Immature natural killer cell (primary cell): ENCODE measurements around the gene OSBPL2. TPM values are rescaled to one million over a fixed set of nuclear protein-coding genes. Genes with fewer than 3 reads are reported as not detected.

Experiments used
- DNase-seq, 3 donors: peaks; one replicate each; pipeline ENCODE4 v3.0.0; 2022; ENCODE audit warnings: mixed read lengths in 1 of 3
- H3K27ac Mint-ChIP-seq, 6 donors: one replicate each; pipeline ENCODE4 v1.8.0; 2020; ENCODE audit warnings: mixed read lengths in 6 of 6, mild to moderate bottlenecking in 5 of 6, inconsistent platforms in 4 of 6, moderate library complexity in 3 of 6
- H3K27me3 Mint-ChIP-seq, 3 donors: one replicate each; pipeline ENCODE4 v1.8.0; 2020 to 2021; ENCODE audit warnings: low read depth in 3 of 3, mild to moderate bottlenecking in 3 of 3, mixed read lengths in 3 of 3, moderate library complexity in 3 of 3, inconsistent platforms in 1 of 3
- H3K36me3 Mint-ChIP-seq, 3 donors: one replicate each; pipeline ENCODE4 v1.8.0; 2020; ENCODE audit warnings: mixed read lengths in 3 of 3, inconsistent platforms in 2 of 3, mild to moderate bottlenecking in 2 of 3
- H3K4me1 Mint-ChIP-seq, 2 donors: one replicate each; pipeline ENCODE4 v1.8.0; 2020; ENCODE audit warnings: inconsistent platforms in 2 of 2, mild to moderate bottlenecking in 2 of 2, mixed read lengths in 2 of 2, moderate library complexity in 1 of 2
- H3K4me3 Mint-ChIP-seq, 5 donors: one replicate each; pipeline ENCODE4 v1.8.0; 2020; ENCODE audit warnings: mild to moderate bottlenecking in 5 of 5, mixed read lengths in 5 of 5, inconsistent platforms in 3 of 5, moderate library complexity in 3 of 5
- H3K9me3 Mint-ChIP-seq, 6 donors: one replicate each; pipeline ENCODE4 v1.8.0; 2020; ENCODE audit warnings: mild to moderate bottlenecking in 6 of 6, mixed read lengths in 6 of 6, inconsistent platforms in 4 of 6, moderate library complexity in 3 of 6
- polyA plus RNA-seq, 3 donors: library from polyadenylated mRNA; unstranded; fragments of 300-500 nt; fragmentation: Illumina TruSeq; gene quantifications; one replicate each; pipeline ENCODE4 v1.2.3, GENCODE V29; 2021

Gene OSBPL2
- polyA plus RNA-seq, 3 donors from 2014 or later = 17.9 to 45.2 (median 24.5) TPM

GRCh38 chr20:62211216-62211615 lies 27.1 kb upstream of the OSBPL2 start:
- no peak for DNase-seq
- Mint-ChIP-seq H3K27me3 (peaks cover 0 to 4% (median 4%) of the 10 kb centered on the region in 3 donors), H3K27ac (no peak overlapping the region), H3K4me1 (no peaks in the 10 kb centered on the region), H3K36me3 (no peaks in the 10 kb centered on the region), H3K4me3 (no peak overlapping the region), H3K9me3 (no peaks in the 10 kb centered on the region)

- H3K9me3 Mint-ChIP-seq = no peaks in the 10 kb centered on the region
- no peak overlapping the region for H3K4me3 Mint-ChIP-seq
- no peak for DNase-seq
- no peak overlapping the region for H3K27ac Mint-ChIP-seq
- H3K36me3 Mint-ChIP-seq = no peaks in the 10 kb centered on the region
- H3K4me1 Mint-ChIP-seq = no peaks in the 10 kb centered on the region
- H3K27me3 Mint-ChIP-seq = peaks cover 0 to 4% (median 4%) of the 10 kb centered on the region in 3 donors
Measured at GRCh38 chr20:62211769-62212288, 26.5 kb upstream of the OSBPL2 start.

GRCh38 chr20:62212299-62212698 lies 26.0 kb upstream of the OSBPL2 start:
- Mint-ChIP-seq H3K27ac (no peak overlapping the region), H3K27me3 (peaks cover 0 to 4% (median 4%) of the 10 kb centered on the region in 3 donors)
- no peak for DNase-seq

DNA sequence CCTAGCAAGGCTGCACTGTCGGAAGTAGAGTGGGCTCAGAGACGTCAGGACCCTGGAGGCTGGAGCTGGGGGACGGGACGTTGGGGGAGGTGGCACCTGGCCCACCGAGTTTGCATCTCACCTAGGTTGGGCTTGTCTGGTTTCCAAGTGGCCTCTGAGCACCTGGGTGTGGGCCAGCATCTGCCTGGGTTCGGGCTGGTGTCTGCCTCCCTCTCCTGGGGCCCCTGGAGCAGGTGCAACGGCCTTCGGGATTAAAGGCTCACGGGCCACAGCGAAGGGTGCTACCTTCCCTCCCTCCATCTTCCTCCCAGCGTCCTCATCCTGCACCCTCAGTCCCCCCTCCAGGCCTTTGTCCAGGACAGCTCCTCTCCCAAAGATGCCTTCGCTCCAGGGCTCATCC lies 24.3 kb upstream of the OSBPL2 start:
- Mint-ChIP-seq H3K4me1 (peaks cover 0 to 2% of the 10 kb centered on the region in 2 donors), H3K9me3 (peaks cover 0 to 1% (median 0%) of the 10 kb centered on the region in 6 donors), H3K27ac (no peak overlapping the region), H3K36me3 (no peaks in the 10 kb centered on the region), H3K27me3 (peaks cover 0 to 8% (median 2%) of the 10 kb centered on the region in 3 donors), H3K4me3 (no peak overlapping the region)
- no peak for DNase-seq

More at GRCh38 chr20:62212299-62212698, 26.0 kb upstream of the OSBPL2 start:
- Mint-ChIP-seq H3K9me3 (no peaks in the 10 kb centered on the region), H3K36me3 (no peaks in the 10 kb centered on the region), H3K4me3 (no peak overlapping the region), H3K4me1 (no peaks in the 10 kb centered on the region)

- Mint-ChIP-seq H3K27me3 (peaks cover 0 to 8% (median 3%) of the 10 kb centered on the region in 3 donors), H3K4me1 (peaks cover 0 to 2% of the 10 kb centered on the region in 2 donors), H3K36me3 (no peaks in the 10 kb centered on the region), H3K27ac (no peak overlapping the region), H3K4me3 (no peak overlapping the region), H3K9me3 (peaks cover 0 to 1% (median 0%) of the 10 kb centered on the region in 6 donors)
- no peak for DNase-seq
Measured at GRCh38 chr20:62215020-62215990, 23.0 kb upstream of the OSBPL2 start.

DNA sequence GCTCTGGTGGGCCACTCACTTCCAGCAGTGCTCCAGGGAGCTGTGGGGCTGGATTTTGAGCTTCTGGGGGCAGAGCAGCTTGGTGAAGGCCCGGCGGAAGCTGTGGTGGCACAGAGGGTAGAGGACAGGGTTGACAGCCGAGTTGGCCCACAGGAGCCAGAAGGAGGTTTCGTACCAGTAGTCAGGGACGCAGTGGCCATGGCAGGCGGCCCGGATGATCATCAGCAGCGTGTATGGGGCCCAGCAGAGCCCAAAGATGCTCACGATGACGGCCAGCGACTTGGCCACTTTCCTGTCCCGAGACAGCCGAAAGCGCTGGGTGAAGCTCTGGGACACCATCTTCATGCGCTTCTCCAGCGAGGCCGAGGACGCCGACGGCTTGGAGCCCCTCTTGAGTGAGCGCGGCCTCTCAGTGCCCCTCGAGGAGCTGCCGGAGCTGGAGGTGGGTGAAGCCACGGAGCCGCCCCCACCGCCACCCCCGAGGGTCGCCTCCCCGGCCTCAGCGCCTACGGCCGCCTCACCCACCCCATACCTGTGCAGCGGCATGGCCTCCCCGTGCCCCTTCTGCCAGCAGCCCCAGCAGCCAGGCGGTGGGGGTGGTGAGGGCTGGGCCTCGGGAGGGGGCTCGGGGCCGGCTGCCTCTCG lies 22.2 kb upstream of the OSBPL2 start:
- Mint-ChIP-seq H3K4me3 (no peak overlapping the region), H3K9me3 (peaks cover 0 to 1% (median 0%) of the 10 kb centered on the region in 6 donors), H3K4me1 (peaks cover 0 to 4% of the 10 kb centered on the region in 2 donors), H3K27ac (no peak overlapping the region), H3K36me3 (no peaks in the 10 kb centered on the region), H3K27me3 (peaks cover 1 to 8% (median 4%) of the 10 kb centered on the region in 3 donors)
- DNase-seq = no peak

DNA sequence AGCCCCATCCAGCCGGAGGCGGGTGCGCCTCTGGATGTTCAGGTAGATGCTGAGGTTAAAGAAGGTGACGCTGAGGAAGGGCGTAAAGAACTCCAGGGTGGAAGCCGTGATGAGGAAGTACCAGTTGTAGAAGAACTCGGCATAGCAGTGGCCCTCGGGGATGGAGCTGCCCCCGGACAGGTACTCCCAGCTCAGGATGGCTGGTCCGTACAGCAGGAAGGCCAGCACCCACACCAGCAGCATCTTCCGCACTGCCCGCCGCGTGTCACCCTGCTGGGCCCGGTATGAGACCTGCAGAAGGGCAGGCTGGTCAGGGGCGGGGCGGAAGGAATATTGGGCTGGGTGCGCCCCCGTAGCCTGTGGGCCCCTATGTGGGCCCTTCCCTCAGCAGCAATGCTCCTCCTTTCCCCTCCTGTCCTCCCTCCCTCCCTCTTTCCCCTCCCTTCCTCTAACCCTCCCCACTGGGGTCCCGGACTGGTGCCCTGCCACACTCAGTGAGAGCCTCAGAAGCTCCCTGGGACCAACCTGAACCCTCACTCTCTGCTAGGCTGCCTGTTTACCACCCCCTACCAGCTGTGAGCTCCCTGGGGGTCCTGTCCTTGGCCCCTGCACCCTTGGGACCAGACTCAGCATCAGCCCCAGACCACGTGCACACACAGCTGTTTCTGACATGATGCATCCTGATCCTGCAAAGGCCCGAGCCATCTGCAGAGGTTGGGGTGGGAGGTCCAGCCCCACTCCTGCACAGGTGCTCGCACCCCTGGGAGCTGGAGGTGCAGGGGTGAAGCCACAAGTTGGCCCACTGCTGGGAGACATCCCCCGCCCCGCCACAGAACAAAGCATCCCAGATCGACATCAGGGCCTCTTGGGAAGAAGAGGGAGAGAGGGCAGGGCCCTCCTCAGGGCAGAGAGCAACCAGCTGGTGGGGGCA lies 21.4 kb upstream of the OSBPL2 start:
- Mint-ChIP-seq H3K9me3 (peaks cover 0 to 1% (median 0%) of the 10 kb centered on the region in 6 donors), H3K4me1 (peaks cover 0 to 4% of the 10 kb centered on the region in 2 donors), H3K36me3 (no peaks in the 10 kb centered on the region), H3K27ac (no peak overlapping the region), H3K4me3 (no peak overlapping the region), H3K27me3 (peaks cover 1 to 11% (median 8%) of the 10 kb centered on the region in 3 donors)
- DNase-seq = no peak

DNA sequence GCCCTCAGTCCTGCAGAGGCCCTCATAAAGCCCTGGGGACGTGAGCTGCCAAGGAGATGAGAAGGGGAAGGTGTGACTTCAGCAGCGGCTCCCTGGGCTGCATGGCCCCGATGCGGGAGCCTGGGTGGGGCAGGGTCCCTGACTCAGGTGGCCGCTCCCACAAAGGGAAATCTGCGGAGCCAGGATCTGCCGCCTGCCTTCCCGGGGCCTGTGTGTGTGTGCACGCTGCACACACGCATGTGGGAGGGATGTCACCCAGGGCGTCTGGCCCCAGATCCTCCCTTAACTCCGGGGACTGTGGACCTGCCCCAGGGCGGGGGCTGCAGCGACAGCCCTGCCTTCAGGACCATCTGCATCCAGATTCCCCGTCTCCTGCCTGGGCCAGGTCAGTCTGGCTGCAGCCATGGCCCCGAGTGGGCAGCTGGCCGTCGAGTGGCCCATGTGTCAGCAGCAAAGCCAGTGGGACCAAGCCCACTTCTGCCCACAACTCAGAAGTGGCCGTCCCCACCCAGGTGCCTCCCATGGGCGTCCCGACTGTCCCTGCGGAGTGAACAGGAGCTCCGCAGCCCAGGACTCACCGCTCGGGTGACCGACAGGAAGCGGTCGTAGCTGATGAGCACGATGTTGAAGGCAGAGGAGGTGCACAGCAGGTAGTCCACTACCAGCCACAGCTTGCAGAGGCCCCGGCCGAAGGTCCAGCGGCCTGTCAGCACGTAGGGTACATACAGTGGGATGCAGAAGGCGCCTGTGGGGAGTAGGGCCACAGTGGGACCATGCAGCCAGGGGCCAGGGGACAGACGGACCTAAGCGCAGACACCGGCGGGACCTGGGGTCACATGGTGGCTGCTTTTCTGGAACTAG lies 20.2 kb upstream of the OSBPL2 start:
- Mint-ChIP-seq H3K9me3 (peaks cover 0 to 1% (median 0%) of the 10 kb centered on the region in 6 donors), H3K4me3 (no peak overlapping the region), H3K27ac (no peak overlapping the region), H3K36me3 (no peaks in the 10 kb centered on the region), H3K27me3 (peaks cover 5 to 15% (median 8%) of the 10 kb centered on the region in 3 donors), H3K4me1 (peaks cover 0 to 4% of the 10 kb centered on the region in 2 donors)
- DNase-seq = no peak

DNA sequence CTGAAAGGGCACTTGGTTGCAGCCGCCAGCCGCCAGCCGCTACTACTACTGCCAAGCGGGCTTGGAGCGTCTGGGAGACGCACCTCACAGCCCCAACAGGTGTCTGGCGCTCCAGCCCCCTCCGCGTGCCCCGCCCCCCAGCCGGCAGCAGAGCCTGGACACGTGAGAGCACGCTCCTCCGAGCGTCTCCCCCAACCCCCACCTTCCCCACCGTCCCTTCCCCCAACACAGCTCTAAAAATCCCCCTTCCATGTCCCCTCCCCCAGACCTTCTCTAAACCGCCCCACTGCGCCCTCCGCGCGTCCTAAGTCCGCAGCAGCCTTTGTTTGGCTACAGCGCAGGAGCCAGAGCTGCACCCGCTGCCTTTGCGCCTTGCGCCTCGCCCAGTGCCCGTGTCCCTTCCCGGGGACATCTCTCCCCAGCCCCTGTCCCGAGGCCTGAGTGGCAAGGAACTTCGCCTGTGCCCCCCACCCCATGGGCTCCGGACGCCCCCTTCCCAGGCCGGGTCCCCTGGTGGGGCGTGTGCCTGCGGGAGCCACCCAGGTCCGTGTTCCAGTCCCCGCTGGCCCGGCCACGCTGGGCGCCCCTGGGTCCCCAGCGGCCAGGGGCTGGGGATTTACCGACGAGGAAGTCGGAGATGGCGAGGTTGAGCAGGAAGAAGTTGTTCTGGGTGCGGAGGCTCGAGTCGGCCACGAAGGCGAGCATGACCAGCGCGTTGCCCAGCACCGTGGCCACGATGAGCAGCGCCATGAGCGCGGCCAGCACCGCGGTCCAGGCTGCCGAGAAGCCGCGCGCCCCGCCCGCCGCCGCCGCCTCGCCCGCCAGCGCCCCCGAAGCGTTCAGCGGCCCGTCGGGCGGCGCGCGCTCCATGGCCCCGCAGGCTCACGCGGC lies 19.0 kb upstream of the OSBPL2 start:
- no peak for DNase-seq
- Mint-ChIP-seq H3K27me3 (peaks cover 5 to 15% (median 8%) of the 10 kb centered on the region in 3 donors), H3K9me3 (peaks cover 0 to 1% (median 0%) of the 10 kb centered on the region in 6 donors), H3K4me1 (peaks cover 0 to 4% of the 10 kb centered on the region in 2 donors), H3K4me3 (peak overlapping the region in 1 of 5 donors; percentile 51), H3K36me3 (no peaks in the 10 kb centered on the region), H3K27ac (no peak overlapping the region)

DNA sequence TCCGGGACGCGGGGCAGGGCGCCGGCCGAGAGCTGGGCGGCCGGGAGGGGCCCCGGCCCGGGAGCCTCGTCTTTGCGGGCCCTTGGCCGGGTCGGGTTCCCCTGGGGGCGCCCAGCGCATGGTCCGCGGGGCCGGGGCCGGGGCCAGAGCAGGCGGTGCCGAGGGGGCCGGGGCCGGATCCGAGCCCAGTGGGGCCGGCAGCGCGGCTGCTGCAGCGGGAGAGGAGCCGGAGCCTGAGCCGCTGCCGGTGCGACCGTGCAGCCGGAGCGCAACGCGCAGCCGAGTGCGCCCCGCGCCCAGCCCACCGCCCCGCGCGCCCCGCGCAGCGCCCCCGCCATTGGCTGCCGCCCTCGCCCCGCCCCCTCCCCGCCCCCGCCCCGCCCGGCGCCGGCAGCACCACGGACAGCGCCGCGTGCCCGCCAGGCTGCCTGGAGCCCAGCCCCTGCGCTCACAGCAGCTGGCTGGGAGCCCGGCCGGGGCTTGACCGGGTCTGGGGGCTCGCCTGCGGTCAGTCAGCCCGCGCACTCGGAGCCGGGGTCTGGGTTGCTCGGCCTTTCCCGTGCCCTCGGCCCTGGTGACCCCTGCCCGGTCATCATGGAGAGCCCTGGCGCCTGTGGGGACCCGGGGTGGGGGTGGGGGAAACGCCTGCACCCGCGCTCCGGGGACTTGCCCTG lies 18.2 kb upstream of the OSBPL2 start, which contains the start of gene HRH3:
HRH3 (minus strand) TSS at position 287 of the 674 bp plus-strand sequence. CDS start 308 bp downstream, outside the sequence.
- no peaks in the 10 kb centered on the region for H3K36me3 Mint-ChIP-seq
- peak within 1 kb of the TSS in 4 of 5 donors; percentile 10 to 51 (median 30) for H3K4me3 Mint-ChIP-seq
- peak; percentile 46 to 48 (median 47) for DNase-seq
- H3K4me1 Mint-ChIP-seq = peaks cover 0 to 4% of the 10 kb centered on the region in 2 donors
- H3K27ac Mint-ChIP-seq = no peak within 1 kb of the TSS
- peaks cover 0 to 1% (median 0%) of the 10 kb centered on the region in 6 donors for H3K9me3 Mint-ChIP-seq
- H3K27me3 Mint-ChIP-seq = peaks cover 10 to 16% (median 11%) of the 10 kb centered on the region in 3 donors
